ENCODE results near the gene ASB5.

DNA sequence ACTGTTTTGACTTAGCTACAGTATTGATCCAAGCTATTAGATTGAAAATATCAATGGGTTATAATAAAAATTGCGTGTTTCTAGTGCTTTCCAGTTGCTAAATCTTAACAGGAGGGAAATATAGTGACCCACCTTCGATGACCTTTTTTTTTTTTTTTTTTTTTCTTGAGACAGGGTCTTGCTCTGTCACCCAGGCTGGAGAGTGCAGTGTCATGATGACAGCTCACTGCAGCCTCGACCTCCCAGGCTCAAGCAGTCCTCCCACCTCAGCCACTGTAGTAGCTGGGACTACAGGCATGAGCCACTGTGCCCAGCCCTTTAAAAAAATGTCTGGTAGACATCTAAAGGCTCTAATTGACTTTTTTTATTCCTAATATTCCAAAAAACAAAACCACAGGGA lies 3.8 kb upstream of the ASB5 start:
- TF ChIP-seq, protein P1, sequence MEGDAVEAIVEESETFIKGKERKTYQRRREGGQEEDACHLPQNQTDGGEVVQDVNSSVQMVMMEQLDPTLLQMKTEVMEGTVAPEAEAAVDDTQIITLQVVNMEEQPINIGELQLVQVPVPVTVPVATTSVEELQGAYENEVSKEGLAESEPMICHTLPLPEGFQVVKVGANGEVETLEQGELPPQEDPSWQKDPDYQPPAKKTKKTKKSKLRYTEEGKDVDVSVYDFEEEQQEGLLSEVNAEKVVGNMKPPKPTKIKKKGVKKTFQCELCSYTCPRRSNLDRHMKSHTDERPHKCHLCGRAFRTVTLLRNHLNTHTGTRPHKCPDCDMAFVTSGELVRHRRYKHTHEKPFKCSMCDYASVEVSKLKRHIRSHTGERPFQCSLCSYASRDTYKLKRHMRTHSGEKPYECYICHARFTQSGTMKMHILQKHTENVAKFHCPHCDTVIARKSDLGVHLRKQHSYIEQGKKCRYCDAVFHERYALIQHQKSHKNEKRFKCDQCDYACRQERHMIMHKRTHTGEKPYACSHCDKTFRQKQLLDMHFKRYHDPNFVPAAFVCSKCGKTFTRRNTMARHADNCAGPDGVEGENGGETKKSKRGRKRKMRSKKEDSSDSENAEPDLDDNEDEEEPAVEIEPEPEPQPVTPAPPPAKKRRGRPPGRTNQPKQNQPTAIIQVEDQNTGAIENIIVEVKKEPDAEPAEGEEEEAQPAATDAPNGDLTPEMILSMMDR (IDR thresholded peaks at IDR 0.05; ENCODE audit: poor library complexity, severe bottlenecking): no peak
- TF ChIP-seq TAF1 (IDR thresholded peaks at IDR 0.05; ENCODE audit: low read depth) (no peak), POLR2AphosphoS5 (IDR thresholded peaks at IDR 0.05) (no peak), EZH2 (IDR thresholded peaks at IDR 0.05; ENCODE audit: borderline replicate concordance, insufficient read depth, low read length, poor library complexity, severe bottlenecking) (no peak), SMC3 (conservative IDR thresholded peaks at IDR 0.05; ENCODE audit: poor library complexity) (no peak), EP300 (conservative IDR thresholded peaks at IDR 0.05; ENCODE audit: poor library complexity, severe bottlenecking) (no peak)
- TF ChIP-seq, protein P2, sequence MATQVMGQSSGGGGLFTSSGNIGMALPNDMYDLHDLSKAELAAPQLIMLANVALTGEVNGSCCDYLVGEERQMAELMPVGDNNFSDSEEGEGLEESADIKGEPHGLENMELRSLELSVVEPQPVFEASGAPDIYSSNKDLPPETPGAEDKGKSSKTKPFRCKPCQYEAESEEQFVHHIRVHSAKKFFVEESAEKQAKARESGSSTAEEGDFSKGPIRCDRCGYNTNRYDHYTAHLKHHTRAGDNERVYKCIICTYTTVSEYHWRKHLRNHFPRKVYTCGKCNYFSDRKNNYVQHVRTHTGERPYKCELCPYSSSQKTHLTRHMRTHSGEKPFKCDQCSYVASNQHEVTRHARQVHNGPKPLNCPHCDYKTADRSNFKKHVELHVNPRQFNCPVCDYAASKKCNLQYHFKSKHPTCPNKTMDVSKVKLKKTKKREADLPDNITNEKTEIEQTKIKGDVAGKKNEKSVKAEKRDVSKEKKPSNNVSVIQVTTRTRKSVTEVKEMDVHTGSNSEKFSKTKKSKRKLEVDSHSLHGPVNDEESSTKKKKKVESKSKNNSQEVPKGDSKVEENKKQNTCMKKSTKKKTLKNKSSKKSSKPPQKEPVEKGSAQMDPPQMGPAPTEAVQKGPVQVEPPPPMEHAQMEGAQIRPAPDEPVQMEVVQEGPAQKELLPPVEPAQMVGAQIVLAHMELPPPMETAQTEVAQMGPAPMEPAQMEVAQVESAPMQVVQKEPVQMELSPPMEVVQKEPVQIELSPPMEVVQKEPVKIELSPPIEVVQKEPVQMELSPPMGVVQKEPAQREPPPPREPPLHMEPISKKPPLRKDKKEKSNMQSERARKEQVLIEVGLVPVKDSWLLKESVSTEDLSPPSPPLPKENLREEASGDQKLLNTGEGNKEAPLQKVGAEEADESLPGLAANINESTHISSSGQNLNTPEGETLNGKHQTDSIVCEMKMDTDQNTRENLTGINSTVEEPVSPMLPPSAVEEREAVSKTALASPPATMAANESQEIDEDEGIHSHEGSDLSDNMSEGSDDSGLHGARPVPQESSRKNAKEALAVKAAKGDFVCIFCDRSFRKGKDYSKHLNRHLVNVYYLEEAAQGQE (IDR thresholded peaks at IDR 0.05; ENCODE audit: borderline replicate concordance): no peak
